ENCODE results near the gene RAE1. TPM values are rescaled to one million over a fixed set of nuclear protein-coding genes. Genes with fewer than 3 reads are reported as not detected.

Gene RAE1
- total RNA-seq, 1 donor from 2014 or later, result 44.6 TPM

- Mint-ChIP-seq H3K27ac (no peak overlapping the region), H3K27me3 (no peaks in the 10 kb centered on the region), H3K9me3 (ENCODE audit: low read depth) (no peaks in the 10 kb centered on the region), H3K36me3 (ENCODE audit: insufficient read depth) (peaks cover 1% of the 10 kb centered on the region), H3K4me1 (ENCODE audit: low read depth) (peaks cover 4% of the 10 kb centered on the region), H3K4me3 (ENCODE audit: low read depth) (no peak overlapping the region)
- DNase-seq (ENCODE audit: low spot score, unreplicated experiment), result no peak
- no peak for TF ChIP-seq CTCF (IDR thresholded peaks at IDR 0.05; ENCODE audit: unreplicated experiment)
Observed at GRCh38 chr20:57408131-57408530, 57.1 kb downstream of the RAE1 start.

GRCh38 chr20:57408536-57409233 is 57.6 kb downstream of the RAE1 start:
- Mint-ChIP-seq H3K4me3 (ENCODE audit: low read depth) (no peak overlapping the region), H3K9me3 (ENCODE audit: low read depth) (no peaks in the 10 kb centered on the region), H3K27me3 (no peaks in the 10 kb centered on the region), H3K36me3 (ENCODE audit: insufficient read depth) (peaks cover 1% of the 10 kb centered on the region), H3K4me1 (ENCODE audit: low read depth) (peaks cover 4% of the 10 kb centered on the region), H3K27ac (no peak overlapping the region)
- no peak for DNase-seq (ENCODE audit: low spot score, unreplicated experiment)
- TF ChIP-seq CTCF (IDR thresholded peaks at IDR 0.05; ENCODE audit: unreplicated experiment), result no peak

- Mint-ChIP-seq H3K4me3 (ENCODE audit: low read depth) (no peak overlapping the region), H3K9me3 (ENCODE audit: low read depth) (no peaks in the 10 kb centered on the region), H3K4me1 (ENCODE audit: low read depth) (peaks cover 4% of the 10 kb centered on the region), H3K27ac (no peak overlapping the region), H3K36me3 (ENCODE audit: insufficient read depth) (peaks cover 1% of the 10 kb centered on the region), H3K27me3 (no peaks in the 10 kb centered on the region)
- TF ChIP-seq CTCF (IDR thresholded peaks at IDR 0.05; ENCODE audit: unreplicated experiment), result no peak
- DNase-seq (ENCODE audit: low spot score, unreplicated experiment), result no peak
Observed at GRCh38 chr20:57409316-57409671, 58.2 kb downstream of the RAE1 start.

GRCh38 chr20:57409672-57410397 is 58.8 kb downstream of the RAE1 start:
- DNase-seq (ENCODE audit: low spot score, unreplicated experiment), result no peak
- Mint-ChIP-seq H3K4me3 (ENCODE audit: low read depth) (no peak overlapping the region), H3K27ac (peak overlapping the region; percentile 53), H3K36me3 (ENCODE audit: insufficient read depth) (peaks cover 1% of the 10 kb centered on the region), H3K27me3 (no peaks in the 10 kb centered on the region), H3K4me1 (ENCODE audit: low read depth) (peaks cover 4% of the 10 kb centered on the region), H3K9me3 (ENCODE audit: low read depth) (no peaks in the 10 kb centered on the region)
- no peak for TF ChIP-seq CTCF (IDR thresholded peaks at IDR 0.05; ENCODE audit: unreplicated experiment)

GRCh38 chr20:57410398-57410920 is 59.4 kb downstream of the RAE1 start:
- Mint-ChIP-seq H3K9me3 (ENCODE audit: low read depth) (no peaks in the 10 kb centered on the region), H3K4me1 (ENCODE audit: low read depth) (peaks cover 4% of the 10 kb centered on the region), H3K36me3 (ENCODE audit: insufficient read depth) (peaks cover 1% of the 10 kb centered on the region), H3K27ac (no peak overlapping the region), H3K27me3 (no peaks in the 10 kb centered on the region), H3K4me3 (ENCODE audit: low read depth) (no peak overlapping the region)
- no peak for DNase-seq (ENCODE audit: low spot score, unreplicated experiment)
- TF ChIP-seq CTCF (IDR thresholded peaks at IDR 0.05; ENCODE audit: unreplicated experiment), result no peak

All from progenitor cell of endocrine pancreas (in vitro differentiated cells).